Measurements from ENCODE around the gene PPP2R3B.
"Not testable (repeated sequence)": the region's sequence is repeated elsewhere in the genome, so short reads cannot be mapped to it uniquely, and the experiment has no call there.

Gene PPP2R3B

DNA sequence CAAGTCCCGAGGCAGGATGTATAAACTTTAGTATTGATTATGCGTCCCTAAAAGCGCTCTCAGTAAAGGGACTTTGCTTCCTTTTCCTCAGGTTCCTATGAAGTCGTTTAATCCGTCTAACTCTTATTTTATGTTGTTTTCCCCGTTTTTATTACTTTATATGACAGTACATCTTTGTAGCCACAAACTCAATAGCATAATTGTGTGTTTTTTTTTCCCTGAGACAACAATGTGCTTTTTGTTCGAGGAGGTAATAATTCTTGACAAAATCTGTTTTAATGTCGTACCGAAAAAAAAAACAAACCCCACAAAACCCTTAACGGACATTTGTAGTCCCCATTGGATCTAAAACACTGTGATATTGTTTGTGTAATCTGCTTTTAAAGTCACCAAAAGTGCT lies 17.9 kb upstream of the PPP2R3B start:
- DNase-seq (ENCODE audit: low read depth, low spot score), result no peak

DNA sequence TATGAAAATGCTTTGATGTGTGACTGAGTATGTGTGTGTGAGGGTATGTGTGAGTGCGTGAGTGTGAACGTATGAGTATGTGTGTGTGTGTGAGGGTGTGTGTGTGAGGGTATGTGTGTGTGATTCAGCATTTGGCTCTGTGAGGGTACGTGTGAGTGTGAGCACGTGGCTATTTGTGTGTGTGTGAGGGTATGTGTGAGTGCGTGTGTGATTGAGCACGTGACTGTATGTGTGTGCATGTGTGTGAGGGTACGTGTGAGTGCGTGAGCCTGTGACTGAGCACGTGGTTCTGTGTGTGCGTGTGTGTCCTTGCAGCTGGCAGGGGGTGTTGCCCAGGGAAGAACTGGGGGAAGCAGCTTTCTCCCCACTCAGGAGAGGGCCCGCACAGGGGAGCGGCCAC lies 16.1 kb upstream of the PPP2R3B start:
- DNase-seq (ENCODE audit: low read depth, low spot score), result no peak

DNA sequence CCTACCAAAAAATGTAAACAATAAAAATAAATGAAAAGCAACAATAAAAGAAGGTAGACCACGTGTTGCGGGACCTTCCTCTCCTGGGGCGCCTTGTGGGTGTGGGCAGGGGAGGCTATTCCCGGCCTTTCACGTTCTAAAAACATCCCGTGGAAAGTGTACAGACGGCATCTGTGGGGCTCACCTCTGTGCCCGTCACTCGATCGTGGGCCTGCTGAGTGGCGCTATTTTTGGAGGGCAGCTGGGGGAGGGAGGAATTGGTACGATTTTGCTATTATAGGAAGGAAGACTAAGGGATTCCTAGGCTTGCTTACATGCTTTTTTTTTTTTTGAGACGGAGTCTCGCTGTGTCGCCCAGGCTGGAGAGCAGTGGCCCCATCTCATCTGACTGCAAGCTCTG lies 13.6 kb upstream of the PPP2R3B start:
- DNase-seq (ENCODE audit: low read depth, low spot score), result no peak

DNA sequence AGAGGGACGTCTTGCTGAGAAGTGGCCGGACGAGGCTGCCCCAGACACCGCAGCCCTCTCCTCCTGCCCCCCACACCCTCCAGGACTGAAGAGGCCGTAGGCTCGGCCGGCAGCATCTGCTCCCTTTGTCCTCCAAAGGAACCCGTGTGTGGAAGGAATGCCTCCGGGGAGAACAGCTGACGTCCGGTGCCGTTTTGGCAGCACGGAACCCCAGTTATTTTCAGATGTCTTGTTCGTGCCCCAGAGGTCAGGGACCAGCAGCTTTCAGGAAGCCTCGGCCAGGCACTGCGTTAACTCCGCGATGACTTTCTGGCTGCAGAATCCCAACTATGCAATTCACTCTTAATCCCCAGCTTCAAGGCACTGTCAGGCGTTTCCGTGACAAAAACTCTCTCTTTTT lies 10.9 kb upstream of the PPP2R3B start:
- DNase-seq (ENCODE audit: low read depth, low spot score), result no peak

DNA sequence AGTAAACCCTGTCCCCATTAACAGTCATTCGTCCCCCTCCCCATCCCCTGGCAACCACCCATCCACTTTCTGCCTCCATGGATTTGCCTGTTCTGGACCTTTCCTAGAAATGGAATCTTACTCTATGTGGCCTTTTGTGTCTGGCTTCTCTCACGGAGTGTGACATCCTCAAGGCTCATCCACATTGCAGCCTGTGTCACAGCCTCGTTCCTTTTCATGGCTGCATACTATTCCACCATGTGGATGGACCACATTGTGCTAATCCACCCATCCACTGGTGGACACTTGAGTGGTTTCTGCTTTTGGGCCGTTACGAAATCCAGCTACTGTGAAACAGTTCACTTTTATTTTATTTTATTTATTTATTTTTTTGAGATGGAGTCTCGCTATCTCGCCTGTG lies 8.1 kb upstream of the PPP2R3B start:
- no peak for DNase-seq (ENCODE audit: low read depth, low spot score)

DNA sequence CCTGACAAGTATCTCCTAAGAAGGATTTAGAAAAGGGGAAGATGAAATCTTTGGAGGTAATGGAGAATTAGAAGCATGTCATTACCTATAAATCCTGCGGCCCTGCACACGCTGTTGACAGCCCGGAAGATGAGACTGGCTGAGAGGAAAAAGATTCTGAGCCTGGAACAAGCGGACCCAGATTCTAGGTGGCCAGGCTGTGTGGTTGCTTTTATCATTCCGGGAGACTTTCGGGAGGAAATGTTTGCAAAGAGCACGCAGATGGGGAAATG lies 5.8 kb upstream of the PPP2R3B start:
- DNase-seq (ENCODE audit: low read depth, low spot score), result no peak

DNA sequence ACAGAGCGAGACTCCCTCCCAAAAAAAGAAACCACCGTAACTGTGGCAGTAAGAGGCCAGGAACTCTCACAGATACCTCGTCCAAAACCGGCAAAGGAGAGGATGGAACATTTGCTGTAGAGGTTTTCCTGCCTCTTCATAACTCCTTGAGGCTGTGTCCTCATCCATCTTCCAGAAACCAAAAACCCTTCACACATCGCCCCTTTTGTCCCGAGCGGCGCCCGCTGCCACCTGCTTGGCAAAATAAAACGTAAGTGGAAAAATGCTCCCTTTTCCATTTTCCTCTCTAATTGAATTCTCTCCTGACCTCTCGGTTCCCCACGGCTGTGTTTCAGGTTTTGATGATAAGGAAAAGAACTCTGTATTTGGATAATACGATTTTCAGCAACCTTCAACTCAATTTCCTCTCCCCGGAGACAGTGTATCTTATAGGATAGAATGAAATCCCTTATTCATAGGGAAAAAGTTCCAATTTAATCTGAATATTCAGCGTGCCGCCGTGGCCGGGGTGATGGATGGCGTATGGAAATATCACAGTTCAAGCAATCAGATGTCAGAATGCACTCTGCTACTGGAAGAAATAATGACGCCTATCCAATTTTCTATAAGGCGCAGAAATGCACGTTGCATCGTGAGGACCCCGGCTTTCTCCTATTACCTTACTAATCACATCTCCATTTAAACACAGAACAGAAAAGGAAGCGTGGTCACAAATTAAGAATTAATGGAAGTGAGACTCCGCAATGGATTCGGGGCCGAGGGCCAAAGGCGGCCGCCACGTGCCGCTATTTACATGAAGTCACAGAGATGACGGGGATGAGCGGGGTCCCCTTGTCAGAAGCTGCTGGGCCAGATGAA lies 5.2 kb upstream of the PPP2R3B start:
- no peak for DNase-seq (ENCODE audit: low read depth, low spot score)

DNA sequence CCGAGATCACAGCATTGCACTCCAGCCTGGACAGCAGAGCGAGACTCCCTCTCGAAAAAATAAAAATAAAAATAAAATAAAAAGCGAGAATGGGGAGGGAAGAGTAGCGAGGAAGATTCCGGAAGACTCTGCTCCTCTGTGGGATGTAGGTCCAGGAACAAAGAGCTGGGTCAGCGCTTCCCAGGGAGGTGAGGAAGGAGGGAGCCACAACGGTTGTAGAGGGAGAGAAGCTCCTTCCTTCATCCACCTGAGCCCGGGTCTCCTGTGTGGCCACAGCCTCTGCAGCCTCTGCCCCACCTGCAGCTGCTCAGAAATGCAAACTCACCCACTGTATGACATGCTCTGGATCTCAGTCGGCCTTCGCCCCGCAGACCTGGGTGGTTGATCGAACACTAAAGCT lies 3.8 kb upstream of the PPP2R3B start:
- DNase-seq (ENCODE audit: low read depth, low spot score), result no peak

DNA sequence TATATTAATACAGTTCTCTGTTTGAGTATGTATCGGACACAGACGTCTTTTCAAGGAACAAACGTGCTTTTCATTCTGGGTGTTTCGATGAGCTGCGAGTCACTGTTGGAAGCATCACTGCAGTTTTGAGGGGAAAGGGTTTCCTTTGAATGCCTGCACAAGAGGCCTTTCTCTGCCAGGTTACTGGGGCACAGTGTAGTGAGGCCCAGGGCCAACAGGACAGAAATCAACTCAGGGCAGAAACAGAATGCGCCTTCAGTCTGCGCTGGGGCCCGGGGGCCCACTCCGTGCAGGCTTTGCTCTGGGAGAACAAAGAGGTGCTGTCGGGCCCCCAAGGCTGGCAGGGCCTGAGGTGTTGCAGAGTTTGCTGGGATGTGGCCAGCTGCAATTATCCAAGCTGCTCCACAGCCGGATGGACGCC lies 2.3 kb upstream of the PPP2R3B start:
- no peak for DNase-seq (ENCODE audit: low read depth, low spot score)

DNA sequence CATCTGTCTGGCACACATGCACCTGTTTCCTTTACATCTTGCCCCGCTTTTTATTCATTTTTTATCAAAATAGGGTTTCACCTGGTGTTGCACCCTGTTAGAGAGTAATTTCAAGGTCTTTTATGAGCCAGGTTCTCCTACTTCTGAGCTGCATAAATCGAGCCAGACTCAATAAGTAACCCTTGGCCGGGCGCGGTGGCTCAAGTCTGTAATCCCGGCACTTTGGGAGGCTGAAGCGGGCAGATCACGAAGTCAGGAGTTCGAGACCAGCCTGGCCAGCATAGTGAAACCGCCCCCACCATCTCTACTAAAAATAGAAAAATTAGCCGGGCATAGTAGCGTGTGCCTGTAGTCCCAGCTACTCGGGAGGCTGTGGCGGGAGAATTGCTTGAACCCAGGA lies 1.0 kb upstream of the PPP2R3B start:
- DNase-seq (ENCODE audit: low read depth, low spot score), result no peak

DNA sequence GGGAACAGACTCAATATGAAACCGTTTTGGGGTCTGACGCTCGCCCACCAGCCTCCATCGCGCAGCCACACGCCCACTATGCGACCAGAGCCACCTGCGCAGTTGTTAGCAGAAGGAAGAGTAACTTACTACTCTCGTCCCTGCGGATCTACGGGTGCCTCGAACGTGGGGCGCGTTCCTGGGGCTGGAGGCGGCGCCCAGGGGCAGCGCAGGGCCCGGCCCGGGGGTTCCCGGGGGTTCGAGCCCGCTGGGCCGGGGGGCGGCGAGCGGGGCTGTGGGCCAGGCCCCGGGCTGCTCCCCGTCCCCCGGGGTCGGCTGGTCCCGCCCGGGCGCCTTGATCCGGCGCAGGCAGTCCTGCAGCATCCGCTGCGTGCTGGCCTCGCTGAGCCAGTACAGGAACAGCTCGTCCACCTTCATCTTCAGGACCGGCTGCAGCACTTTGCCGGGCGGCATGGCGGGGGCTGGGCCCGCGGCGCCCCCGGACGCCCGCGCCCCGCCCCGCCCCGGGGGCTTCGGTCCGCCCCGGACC lies 404 bp downstream of the PPP2R3B start:
- DNase-seq (ENCODE audit: low read depth, low spot score), result peak; percentile 31

DNA sequence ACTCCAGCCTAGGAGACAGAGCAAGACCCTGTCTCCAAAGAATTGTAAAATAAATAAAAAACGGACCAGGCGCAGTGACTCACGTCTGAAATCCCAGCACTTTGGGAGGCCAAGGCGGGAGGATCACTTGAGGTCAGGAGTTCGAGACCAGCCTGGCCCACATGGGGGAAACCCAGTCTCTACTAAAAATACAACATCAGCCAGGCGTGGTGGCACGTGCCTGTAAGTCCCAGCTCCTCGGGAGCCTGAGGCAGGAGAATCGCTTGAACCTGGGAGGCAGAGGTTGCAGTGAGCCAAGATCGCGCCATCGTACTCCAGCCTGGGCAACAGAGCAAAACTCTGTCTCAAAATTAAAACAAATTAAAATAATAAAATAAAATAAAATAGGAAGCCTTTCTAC lies 971 bp downstream of the PPP2R3B start:
- not testable (repeated sequence) for DNase-seq (ENCODE audit: low read depth, low spot score)

DNA sequence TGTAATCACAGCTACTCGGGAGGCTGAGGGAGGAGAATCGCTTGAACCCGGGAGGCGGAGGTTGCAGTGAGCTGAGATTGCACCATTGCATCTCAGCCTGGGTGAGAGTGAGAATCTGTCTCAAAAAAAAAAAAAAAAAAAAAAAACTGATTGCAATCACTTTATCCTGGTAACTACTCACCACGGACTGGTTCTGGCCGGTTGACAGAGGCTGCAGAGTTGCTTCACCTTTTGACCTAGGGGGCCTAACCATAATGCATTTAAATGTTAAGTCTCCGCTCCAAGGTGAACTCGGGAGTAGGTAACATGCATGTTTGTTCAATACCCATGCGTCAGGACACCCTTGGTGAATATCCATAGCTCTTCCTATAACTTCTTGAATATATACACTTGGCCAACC lies 1.8 kb downstream of the PPP2R3B start:
- no peak for DNase-seq (ENCODE audit: low read depth, low spot score)

DNA sequence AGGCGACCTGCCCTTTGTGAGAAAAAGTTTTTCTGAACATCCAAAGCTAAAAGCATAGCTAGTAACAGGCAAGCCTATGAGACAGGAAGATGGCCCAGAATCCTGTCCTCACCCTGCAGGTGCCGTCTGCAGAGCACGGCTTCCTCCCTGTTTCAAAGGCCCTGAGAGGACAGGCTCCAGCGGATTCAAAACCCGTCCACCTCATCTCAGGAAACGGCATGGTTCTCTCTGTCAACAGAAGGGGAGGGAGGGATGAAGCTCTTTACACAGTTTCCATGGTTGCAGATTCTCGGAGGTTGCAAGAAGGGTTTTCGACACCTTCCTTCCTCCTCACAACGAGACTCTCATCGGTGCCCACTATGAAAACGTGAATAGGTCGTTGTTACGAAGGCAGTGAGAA lies 8.3 kb downstream of the PPP2R3B start:
- no peak for DNase-seq (ENCODE audit: low read depth, low spot score)

DNA sequence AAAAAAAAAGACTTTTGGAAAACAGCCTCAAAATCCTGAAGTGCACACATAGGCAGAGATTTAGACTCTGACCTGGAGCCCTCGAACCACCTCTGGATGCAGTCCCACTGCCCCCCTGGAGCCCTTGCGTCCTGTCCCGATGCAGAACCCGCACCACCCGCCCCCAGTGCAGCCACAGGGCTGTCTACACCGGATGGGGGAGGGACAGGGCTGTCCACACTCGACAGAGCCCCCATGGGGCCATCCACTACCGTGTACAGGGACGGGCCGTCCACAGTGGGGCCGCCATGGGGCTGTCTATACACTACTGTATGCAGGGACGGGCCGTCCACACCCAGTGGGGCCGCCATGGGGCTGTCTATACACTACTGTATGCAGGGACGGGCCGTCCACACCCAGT lies 10.5 kb downstream of the PPP2R3B start:
- DNase-seq (ENCODE audit: low read depth, low spot score), result not testable (repeated sequence)

DNA sequence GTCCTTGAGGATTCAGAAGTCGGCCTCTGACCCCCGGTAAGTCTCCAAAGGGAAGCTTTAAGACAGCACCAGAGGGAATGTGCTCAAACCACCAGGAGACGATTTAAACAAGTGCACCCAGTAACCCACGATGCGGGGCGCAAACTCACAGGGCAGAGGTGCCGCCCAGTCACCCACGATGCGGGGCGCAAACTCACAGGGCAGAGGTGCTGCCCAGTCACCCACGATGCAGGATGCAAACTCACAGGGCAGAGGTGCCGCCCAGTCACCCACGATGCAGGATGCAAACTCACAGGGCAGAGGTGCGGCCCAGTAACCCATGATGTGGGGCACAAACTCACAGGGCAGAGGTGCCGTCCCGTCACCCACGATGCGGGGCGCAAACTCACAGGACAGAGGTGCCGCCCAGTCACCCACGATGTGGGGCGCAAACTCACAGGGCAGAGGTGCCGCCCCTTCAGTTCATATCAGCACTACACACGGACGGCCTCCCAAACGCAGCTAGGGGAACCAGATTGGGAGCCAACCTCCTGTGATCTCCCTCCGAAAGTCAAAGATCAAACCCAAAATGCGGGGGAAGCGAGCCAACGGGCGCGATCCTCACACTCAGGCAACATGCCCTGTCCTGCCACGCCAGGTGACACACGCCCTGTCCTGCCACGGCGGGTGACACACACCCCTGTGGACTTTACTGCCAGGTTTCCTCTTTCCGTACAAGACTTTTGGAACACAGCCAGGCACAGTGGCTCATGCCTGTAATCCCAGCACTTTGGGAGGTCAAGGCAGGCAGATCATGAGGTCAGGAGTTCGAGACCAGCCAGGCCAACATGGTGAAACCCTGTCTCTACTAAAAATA lies 11.3 kb downstream of the PPP2R3B start:
- no peak for DNase-seq (ENCODE audit: low read depth, low spot score)

DNA sequence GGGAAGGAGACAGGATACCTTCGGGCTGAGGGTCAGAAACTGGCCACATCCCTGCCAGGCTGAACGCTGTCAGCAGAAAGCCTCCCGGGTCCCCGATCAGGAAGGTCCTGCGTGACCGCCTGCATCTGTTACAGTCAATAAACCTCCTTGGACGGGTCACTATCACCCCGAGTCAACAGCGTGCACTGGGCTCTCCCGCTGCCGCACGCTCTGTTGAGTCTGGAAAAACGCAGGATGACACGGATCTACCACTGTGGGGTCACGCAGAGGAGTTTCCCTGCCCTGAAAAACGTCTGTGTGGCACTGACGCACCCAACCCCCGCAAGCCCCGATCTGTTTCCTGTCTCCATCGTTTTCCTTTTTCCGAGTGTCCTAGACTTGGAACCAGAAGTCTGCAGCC lies 12.1 kb downstream of the PPP2R3B start:
- no peak for DNase-seq (ENCODE audit: low read depth, low spot score)

DNA sequence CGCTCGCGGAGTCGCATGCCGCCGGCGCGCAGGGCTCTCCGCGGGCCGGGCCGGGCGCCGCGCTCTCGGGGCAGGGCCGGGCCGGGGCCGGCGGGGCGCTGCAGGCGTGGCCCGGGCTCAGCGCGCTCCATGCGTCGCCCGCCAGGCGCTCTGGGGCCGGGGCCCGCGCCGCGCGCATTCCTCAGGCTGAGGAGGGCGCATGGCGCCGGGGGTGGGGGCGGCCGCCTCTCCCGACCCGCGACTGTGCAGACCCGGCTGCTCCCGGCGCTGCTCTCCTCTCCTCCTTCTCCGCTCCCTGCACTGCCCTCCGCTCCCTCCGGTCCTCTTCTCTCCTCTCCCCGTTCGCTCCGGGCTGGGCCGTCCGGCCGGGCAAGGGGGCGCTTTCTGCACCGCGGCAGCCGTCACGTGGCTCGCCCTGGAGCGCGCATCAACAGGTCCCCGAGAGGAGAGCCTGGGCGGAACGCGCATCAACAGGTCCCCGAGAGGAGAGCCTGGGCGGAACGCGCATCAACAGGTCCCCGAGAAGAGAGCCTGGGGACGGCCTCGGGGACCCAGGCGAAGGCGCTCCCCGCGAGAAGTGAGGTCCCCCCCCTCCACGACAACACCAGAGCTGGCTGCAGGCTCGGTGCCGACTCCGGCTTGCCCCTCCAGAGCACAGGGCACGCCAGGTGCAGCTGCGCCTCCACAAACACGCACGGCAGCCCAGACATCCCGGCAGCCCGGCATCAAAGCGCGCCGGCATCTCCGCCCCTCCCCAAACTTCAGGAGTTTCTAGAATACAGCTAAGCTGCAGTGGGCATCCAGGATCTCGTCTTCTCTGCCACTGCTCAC lies 12.9 kb downstream of the PPP2R3B start:
- no peak for DNase-seq (ENCODE audit: low read depth, low spot score)

DNA sequence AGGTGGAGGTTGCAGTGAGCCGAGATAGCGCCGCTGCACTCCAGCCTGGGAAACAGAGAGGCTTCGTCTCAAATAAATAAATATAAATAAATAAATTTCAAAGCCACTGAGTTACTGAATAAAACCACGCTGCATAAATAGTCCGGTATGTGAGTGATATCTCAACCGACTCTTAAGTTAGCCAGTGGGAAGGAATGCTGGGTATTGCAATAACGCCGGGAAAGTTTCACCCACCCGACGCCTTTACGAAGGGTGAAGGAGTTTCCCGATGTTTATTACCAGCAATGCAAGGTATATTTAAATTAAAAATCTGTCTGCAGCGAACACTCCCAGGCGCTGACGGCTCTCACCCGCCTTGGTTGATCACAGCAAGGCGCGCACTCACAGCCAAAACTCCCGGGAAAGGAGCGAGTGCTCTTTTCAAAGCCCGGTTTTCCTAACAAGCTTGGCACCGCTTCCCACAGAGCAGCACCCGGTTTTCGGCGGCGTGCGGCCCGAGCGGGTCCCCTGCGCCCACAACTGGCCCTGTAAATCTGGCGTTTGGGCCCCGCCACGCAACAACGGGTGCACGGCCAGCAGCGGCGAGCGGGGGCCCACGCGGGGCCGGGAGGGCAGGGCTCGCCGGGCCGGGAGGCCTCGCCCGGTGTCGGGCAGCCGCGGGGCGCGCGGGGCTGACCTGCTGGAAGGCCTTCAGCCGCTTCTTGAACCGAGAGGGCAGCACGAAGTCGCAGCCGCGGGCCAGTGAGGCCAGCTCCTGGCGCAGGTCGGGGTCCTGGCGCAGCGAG lies 13.7 kb downstream of the PPP2R3B start:
- no peak for DNase-seq (ENCODE audit: low read depth, low spot score)

DNA sequence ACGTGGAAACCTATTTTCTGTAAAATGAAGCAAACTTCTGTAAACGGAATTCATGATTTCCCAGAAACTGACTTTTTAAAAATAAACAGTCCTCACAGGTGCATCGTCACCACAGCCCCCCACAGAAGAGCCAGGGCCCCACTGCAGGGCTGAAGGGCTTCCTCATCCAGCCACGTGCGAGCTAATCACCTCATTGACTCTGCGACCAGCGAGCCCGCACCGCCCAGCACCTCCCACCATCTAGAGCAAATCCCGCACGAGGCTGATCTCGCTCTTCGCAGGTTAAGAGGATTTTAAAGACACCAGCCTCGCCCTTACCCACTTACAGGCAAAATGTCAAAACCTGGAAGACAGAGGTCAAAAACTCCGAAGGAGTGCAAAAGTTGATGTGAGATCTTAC lies 14.8 kb downstream of the PPP2R3B start:
- DNase-seq (ENCODE audit: low read depth, low spot score), result no peak

Data from activated naive CD8-positive, alpha-beta T cell treated with anti-CD3 and anti-CD28 coated beads, Interleukin-2, amount 50 U/mL, for 16 hours (primary cell).